Measurements from ENCODE around the gene TSPAN31. TPM values are rescaled to one million over a fixed set of nuclear protein-coding genes. Genes with fewer than 3 reads are reported as not detected.
"Not testable (repeated sequence)": the region's sequence is repeated elsewhere in the genome, so short reads cannot be mapped to it uniquely, and the experiment has no call there.

TSPAN31 gene
- total RNA-seq, 1 donor from 2014 or later = 21.5 TPM

- Mint-ChIP-seq H3K27ac (ENCODE audit: unreplicated experiment) (no peak overlapping the region), H3K4me3 (ENCODE audit: unreplicated experiment) (no peak overlapping the region), H3K27me3 (ENCODE audit: low read depth) (peaks cover 3% of the 10 kb centered on the region), H3K36me3 (ENCODE audit: low read depth) (peaks cover 32% of the 10 kb centered on the region), H3K4me1 (ENCODE audit: low read depth) (peaks cover 3% of the 10 kb centered on the region), H3K9me3 (ENCODE audit: low read depth) (no peaks in the 10 kb centered on the region)
- TF ChIP-seq CTCF (IDR thresholded peaks at IDR 0.05) = no peak
- DNase-seq (ENCODE audit: low spot score) = no peak
Measured at GRCh38 chr12:57719777-57720605, 24.8 kb upstream of the TSPAN31 start.

DNA sequence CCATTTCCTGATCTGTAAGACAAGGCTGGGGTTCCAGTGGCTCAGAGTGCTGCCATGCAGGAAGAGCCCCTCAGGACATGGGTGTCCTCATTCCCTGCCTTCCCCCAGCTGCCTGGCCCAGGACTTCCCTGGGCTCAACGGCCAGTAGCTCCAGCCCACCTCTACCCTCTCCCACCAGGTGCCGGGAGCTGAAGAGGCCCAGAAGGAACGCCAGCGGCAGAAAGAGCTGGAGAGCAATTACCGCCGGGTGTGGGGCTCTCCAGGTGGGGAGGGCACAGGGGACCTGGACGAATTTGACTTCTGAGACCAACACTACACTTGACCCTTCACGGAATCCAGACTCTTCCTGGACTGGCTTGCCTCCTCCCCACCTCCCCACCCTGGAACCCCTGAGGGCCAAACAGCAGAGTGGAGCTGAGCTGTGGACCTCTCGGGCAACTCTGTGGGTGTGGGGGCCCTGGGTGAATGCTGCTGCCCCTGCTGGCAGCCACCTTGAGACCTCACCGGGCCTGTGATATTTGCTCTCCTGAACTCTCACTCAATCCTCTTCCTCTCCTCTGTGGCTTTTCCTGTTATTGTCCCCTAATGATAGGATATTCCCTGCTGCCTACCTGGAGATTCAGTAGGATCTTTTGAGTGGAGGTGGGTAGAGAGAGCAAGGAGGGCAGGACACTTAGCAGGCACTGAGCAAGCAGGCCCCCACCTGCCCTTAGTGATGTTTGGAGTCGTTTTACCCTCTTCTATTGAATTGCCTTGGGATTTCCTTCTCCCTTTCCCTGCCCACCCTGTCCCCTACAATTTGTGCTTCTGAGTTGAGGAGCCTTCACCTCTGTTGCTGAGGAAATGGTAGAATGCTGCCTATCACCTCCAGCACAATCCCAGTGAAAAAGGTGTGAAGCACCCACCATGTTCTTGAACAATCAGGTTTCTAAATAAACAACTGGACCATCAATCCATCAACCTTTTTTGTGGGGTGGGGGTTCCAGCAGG is 23.9 kb upstream of the TSPAN31 start:
- Mint-ChIP-seq H3K4me1 (ENCODE audit: low read depth) (peaks cover 6% of the 10 kb centered on the region), H3K27me3 (ENCODE audit: low read depth) (peaks cover 3% of the 10 kb centered on the region), H3K36me3 (ENCODE audit: low read depth) (peaks cover 29% of the 10 kb centered on the region), H3K9me3 (ENCODE audit: low read depth) (no peaks in the 10 kb centered on the region), H3K27ac (ENCODE audit: unreplicated experiment) (no peak overlapping the region), H3K4me3 (ENCODE audit: unreplicated experiment) (no peak overlapping the region)
- TF ChIP-seq CTCF (IDR thresholded peaks at IDR 0.05) = no peak
- no peak for DNase-seq (ENCODE audit: low spot score)

- Mint-ChIP-seq H3K36me3 (ENCODE audit: low read depth) (peaks cover 31% of the 10 kb centered on the region), H3K4me1 (ENCODE audit: low read depth) (peaks cover 10% of the 10 kb centered on the region)
- H3K4me3 Mint-ChIP-seq (ENCODE audit: unreplicated experiment); H3K9me3 Mint-ChIP-seq (ENCODE audit: low read depth); H3K27ac Mint-ChIP-seq (ENCODE audit: unreplicated experiment); H3K27me3 Mint-ChIP-seq (ENCODE audit: low read depth); DNase-seq (ENCODE audit: low spot score): not testable (repeated sequence)
Measured at GRCh38 chr12:57721846-57722608, 22.8 kb upstream of the TSPAN31 start.

GRCh38 chr12:57722716-57723629 is 21.9 kb upstream of the TSPAN31 start:
- H3K4me3 Mint-ChIP-seq (ENCODE audit: unreplicated experiment) = no peak overlapping the region
- peaks cover 3% of the 10 kb centered on the region for H3K27me3 Mint-ChIP-seq (ENCODE audit: low read depth)
- H3K27ac Mint-ChIP-seq (ENCODE audit: unreplicated experiment) = no peak overlapping the region
- H3K4me1 Mint-ChIP-seq (ENCODE audit: low read depth) = peaks cover 13% of the 10 kb centered on the region
- TF ChIP-seq CTCF (IDR thresholded peaks at IDR 0.05) = no peak
- no peak for DNase-seq (ENCODE audit: low spot score)
- H3K9me3 Mint-ChIP-seq (ENCODE audit: low read depth) = no peaks in the 10 kb centered on the region
- peaks cover 28% of the 10 kb centered on the region for H3K36me3 Mint-ChIP-seq (ENCODE audit: low read depth)

DNA sequence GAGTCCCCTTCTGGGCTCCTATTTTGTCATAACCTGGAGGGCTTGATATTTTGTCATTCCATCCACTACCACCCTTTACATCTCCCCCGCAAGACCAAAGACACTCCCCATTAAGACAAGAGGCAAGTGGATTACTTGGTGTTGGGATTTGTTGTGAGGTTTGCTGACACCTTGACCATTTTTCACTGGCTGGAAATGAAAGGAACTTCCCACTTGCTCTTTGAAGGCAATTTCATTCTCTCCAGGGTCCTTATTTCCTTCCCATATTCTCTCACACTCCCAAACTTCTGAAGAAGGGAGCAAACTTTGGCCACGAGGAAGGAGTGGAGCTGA is 21.2 kb upstream of the TSPAN31 start:
- no peak overlapping the region for H3K27ac Mint-ChIP-seq (ENCODE audit: unreplicated experiment)
- H3K27me3 Mint-ChIP-seq (ENCODE audit: low read depth) = peaks cover 3% of the 10 kb centered on the region
- no peak for DNase-seq (ENCODE audit: low spot score)
- no peaks in the 10 kb centered on the region for H3K9me3 Mint-ChIP-seq (ENCODE audit: low read depth)
- peaks cover 13% of the 10 kb centered on the region for H3K4me1 Mint-ChIP-seq (ENCODE audit: low read depth)
- no peak for TF ChIP-seq CTCF (IDR thresholded peaks at IDR 0.05)
- peaks cover 24% of the 10 kb centered on the region for H3K36me3 Mint-ChIP-seq (ENCODE audit: low read depth)
- no peak overlapping the region for H3K4me3 Mint-ChIP-seq (ENCODE audit: unreplicated experiment)

Measured in chondrocyte (in vitro differentiated cells).